GM20431 (cell line): Measurements from ENCODE around the gene PCDHGA1.

Experiments
- in situ Hi-C: fragments of 300-500 bp; cut with MseI, MboI; formaldehyde crosslinking; loops from one replicate; pipeline ENCODE4 v1.15.0; 2020; ENCODE audit warnings: low sequenced_read_pairs; ENCODE audit not compliant: unreplicated experiment

PCDHGA1 gene

DNA sequence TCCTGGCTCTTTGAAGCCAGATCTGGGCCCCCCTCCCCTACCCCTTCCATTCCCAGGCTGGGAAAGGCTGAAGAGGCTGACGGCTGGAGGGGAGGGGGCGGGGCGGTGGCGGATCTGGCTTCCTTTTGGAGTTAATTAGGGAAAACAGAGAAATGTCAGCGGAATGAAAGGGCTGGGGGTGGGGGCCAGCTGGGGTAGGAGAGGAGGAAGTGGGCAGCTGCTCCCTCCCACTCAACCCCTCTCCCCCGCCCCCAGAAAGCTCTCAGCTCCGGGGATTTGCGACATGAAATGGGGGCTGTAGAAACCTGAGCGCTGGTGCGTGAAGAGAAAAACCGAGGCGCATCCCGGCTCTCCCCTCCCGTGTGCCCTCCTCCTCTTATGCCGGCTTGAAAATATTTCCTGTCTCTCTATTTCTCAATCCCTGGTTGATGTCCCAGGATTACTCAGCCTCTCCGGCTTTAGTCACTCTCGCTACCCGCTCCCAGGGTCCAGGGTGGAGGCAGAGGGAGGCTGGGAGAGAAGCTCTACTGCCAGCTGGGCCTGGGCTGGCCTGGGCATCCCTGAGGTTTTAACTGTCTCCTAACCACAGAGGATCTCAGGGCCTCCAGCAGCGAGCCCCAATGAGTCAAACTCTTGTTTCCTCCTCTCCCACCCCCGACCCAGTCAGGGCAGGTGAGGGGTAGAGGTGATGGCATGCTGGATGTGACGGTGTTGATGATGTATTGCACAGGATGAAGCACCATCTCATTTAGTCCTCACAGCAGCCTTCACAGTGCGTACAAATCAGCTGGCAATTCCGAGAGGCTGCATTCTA is 178.7 kb downstream of the PCDHGA1 start:
- in situ Hi-C loops: no loop called here

GRCh38 chr5:141510160-141510559 is 179.8 kb downstream of the PCDHGA1 start:
- in situ Hi-C loops: no loop called here

DNA sequence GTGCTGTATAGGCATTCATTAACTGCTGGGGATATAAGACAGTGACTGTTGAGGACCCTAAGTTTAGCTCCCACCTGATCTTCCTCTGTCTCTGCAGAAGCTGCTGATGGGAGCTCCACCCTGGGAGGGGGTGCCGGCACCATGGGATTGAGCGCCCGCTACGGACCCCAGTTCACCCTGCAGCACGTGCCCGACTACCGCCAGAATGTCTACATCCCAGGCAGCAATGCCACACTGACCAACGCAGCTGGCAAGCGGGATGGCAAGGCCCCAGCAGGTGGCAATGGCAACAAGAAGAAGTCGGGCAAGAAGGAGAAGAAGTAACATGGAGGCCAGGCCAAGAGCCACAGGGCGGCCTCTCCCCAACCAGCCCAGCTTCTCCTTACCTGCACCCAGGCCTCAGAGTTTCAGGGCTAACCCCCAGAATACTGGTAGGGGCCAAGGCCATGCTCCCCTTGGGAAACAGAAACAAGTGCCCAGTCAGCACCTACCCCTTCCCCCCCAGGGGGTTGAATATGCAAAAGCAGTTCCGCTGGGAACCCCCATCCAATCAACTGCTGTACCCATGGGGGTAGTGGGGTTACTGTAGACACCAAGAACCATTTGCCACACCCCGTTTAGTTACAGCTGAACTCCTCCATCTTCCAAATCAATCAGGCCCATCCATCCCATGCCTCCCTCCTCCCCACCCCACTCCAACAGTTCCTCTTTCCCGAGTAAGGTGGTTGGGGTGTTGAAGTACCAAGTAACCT is 180.7 kb downstream of the PCDHGA1 start:
- in situ Hi-C loops: no loop called here

DNA sequence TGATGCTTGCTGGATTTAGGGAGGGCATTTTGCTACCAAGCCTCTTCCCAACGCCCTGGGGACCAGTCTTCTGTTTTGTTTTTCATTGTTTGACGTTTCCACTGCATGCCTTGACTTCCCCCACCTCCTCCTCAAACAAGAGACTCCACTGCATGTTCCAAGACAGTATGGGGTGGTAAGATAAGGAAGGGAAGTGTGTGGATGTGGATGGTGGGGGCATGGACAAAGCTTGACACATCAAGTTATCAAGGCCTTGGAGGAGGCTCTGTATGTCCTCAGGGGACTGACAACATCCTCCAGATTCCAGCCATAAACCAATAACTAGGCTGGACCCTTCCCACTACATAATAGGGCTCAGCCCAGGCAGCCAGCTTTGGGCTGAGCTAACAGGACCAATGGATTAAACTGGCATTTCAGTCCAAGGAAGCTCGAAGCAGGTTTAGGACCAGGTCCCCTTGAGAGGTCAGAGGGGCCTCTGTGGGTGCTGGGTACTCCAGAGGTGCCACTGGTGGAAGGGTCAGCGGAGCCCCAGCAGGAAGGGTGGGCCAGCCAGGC is 181.5 kb downstream of the PCDHGA1 start:
- in situ Hi-C loops: no loop called here

DNA sequence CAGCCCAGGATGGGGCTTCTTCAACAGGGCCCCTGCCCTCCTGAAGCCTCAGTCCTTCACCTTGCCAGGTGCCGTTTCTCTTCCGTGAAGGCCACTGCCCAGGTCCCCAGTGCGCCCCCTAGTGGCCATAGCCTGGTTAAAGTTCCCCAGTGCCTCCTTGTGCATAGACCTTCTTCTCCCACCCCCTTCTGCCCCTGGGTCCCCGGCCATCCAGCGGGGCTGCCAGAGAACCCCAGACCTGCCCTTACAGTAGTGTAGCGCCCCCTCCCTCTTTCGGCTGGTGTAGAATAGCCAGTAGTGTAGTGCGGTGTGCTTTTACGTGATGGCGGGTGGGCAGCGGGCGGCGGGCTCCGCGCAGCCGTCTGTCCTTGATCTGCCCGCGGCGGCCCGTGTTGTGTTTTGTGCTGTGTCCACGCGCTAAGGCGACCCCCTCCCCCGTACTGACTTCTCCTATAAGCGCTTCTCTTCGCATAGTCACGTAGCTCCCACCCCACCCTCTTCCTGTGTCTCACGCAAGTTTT is 182.1 kb downstream of the PCDHGA1 start:
- in situ Hi-C loops: no loop called here

DNA sequence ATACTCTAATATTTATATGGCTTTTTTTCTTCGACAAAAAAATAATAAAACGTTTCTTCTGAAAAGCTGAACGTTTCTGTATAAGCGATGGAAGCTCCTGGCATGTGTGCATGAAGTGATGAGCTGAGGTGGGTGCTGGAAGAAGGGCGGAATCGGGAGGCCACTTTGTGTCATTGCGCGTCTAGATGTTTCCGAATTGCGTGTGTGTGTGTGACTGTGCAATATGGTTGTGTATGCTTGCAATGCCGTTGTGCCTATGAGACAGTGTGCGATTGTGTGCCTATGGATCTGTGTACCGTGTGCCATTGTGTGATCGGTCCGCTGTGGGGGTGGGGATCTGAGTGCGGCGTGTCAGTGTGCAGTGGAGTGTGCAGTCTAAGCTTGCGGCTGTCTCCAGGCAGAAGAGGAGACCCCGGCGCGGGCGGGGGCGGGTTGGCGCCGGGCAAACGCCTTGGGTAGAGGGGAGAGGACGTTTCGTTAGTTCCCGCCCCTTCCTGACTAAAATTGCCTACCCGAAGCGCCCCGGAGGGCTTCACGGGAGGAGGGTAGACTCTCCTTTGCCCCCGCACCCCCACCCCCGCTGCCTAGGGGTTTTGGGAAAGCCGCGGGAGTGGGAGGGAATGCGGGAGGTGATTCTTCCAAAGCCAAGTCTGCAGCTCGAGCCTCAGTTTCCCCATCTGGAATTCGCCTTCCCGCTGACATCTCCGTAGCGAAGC is 182.8 kb downstream of the PCDHGA1 start:
- in situ Hi-C loops: no loop called here

GRCh38 chr5:141513627-141514329 is 183.5 kb downstream of the PCDHGA1 start:
- in situ Hi-C loops: no loop called here

GRCh38 chr5:141514330-141515133 is 184.2 kb downstream of the PCDHGA1 start:
- in situ Hi-C loops: no loop called here

DNA sequence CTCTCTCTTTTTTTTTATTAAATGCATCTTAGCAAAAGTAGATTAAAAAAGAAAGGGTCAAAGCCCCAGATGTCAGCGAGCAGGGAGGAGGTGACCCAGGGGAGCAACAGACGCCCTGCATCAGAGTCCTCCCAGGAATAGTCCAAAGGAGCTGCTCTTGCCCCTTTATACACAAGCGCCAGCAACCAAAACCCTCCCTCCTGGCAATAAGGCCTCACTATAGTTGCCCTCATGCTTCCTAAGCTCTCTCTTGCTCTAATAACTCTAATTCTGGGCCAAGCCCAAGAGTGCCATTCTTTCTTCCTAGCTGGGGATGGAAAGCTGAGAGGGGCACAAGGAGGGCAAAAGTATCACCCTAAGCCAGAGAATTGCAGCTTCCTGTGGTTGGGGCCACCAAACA is 184.8 kb downstream of the PCDHGA1 start:
- in situ Hi-C loops: no loop called here

- in situ Hi-C loops: no loop called here
Measured at GRCh38 chr5:141515946-141516671, 185.8 kb downstream of the PCDHGA1 start.

DNA sequence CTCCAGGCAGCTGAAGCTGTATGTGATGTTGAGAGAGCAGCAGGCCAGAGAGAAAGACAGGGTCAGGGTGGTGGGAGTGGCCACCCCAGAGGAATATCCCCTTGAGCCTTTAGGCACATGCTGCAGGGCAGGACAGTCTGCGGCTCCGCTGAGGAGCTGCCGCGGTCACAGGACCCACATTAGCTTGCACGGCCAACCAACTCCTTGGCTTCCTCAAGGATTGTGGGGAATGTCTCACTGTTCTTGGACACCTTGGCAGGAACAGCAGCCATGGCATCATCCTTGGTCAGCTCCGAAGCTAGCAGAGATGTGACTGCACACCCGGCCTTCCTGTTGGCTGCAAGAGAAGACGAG is 186.3 kb downstream of the PCDHGA1 start:
- in situ Hi-C loops: no loop called here

DNA sequence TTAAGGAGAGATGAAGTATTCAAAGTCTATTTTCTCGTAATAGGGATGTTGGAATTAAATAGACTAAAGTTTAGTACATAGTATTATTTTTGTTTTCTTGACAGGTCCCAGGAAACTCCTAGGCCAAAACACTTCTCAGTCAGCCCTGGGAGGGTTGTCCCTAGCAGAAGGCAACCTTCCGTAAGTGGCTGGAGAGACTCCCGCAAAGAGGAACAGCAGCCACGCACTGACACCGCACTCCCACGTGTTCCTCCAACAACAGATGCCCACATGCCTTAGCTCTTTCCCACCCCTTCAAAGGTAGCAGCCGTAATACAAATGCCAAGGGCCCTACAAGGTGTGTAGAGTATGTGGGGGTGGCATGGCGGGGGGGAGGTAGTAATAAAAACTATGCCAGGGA is 187.0 kb downstream of the PCDHGA1 start:
- in situ Hi-C loops: no loop called here

DNA sequence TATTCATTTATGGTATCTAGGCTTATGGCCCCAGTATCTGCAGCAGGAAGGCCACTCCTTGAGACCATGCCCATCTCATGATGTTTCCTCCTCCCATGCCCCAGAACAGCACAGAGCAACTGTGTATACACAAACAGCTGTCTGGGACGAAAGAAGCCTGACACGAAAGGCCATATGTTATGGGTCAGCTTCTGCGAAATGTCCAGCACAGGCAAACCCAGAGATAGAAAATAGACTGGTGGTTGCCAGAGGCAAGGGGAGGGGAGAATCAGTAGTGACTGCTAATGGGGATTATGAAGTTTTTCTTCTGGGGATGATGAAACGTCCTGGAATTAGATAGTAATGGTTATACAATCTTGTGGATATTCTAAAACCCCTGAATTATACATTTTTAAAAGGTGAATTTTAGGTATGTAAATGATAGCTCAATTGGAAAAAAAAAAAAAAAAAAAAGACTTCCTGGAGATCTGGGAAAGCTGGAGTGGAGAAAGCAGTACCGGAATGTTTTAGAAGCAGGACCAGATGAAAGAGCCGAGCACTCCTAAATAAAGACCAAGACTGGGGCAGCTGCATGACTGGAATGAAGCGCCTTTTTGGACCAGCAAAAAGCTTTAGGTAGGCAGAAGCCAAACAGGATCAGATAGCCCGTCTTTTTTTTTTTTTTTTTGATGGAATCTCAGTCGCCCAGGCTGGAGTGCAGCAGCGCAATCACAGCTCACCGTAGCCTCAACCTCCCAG is 187.7 kb downstream of the PCDHGA1 start:
- in situ Hi-C loops: no loop called here

DNA sequence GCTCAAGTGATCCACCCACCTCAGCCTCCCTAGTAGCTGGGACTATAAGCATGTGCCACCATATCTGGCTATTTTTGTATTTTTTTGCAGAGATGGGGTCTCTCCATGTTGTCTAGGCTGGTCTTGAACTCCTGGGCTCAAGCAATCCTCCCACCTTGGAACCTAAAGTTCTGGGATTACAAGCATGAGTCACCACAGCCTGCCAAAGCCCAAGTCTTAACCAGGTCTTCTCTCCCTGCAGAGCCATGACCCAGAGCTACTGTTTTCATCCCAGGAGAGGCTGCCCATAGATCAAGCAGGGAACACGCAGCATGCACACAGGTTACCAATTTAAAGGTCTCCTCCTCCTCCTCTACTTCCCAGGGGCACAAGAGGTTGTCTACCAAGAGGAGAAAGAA is 188.3 kb downstream of the PCDHGA1 start:
- in situ Hi-C loops: no loop called here

DNA sequence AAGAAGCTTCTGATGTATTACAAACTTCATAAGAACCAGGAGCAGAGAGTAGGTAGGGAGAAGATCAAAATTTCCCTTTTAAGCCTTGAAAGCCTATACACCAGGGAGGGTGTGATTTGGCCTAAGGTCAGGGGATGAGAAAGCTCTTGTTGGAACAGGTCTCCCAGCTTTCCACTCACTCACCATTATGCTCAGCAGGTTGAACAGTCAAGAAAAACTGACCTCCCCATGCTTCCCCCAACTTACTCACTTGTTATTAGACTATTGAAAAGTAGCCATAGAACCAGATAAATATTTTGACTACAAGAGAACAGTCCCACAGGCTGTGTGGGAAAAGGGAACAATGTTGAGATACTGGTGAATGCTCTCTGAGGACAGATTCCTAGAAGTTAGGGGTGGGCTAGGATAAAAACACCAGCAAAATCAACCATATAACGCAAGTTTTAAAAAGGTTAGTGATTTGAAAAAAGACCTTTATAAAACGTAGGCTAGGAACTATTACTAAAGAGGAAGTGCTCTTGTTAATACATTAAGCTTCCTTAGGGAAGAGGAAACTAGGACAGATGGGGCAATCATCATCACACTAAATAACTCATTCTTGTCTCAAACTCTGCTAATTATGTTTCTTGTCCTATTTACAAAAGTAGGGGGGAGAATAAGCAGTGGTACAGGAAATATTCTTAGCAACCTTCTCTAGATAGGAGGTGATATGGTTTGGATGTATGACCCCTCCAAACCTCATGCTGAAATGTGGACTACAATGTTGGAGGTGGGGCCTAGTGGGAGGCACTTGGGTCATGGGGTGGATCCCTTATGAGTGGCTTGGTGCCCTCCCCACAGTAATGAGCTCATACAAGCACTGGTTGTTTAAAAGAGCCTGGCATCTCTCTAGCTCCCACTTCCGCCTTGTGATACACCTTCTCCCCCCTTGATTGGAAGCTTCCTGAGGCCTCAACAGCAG is 189.6 kb downstream of the PCDHGA1 start:
- in situ Hi-C loops: no loop called here

DNA sequence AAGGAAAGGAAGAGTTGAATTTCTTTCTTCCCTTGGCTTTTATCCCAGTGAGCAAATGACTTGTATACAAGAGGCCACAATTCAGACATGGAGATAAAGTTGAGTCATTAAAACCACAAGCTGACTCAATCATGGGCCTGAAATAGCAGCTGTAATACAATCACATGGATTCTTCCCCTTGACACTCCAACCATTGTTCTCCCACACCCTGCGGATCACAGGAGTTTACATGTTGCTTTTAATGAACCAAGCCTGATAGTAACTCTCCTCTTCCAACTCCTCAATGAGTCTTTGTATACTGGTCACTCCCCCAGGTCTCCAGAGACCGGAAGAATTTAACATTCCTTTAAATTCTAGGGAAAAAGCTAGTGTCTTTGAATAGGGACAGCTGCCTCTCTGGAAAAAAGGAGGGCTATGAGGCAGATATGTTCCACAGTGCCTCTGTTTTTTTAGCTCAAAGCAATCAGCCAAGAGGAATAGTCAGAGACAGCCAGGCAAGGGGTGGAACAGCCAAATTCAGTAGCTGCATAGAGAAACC is 191.0 kb downstream of the PCDHGA1 start:
- in situ Hi-C loops: no loop called here
